A673 (cell line): ENCODE data around the gene TBC1D19.

Source experiments
- CTCF ChIP-seq: fragments of 300-800, 200-600 bp; sonication (generic); conservative IDR thresholded peaks from 2 replicates; pipeline ENCODE4 v1.5.1; 2017; ENCODE audit warnings: low read depth, mild to moderate bottlenecking, antibody characterized with exemption, low read length, moderate library complexity, mixed read lengths
- EZH2 ChIP-seq: fragments of 200-600 bp; sonication (generic); IDR thresholded peaks from 2 replicates; pipeline ENCODE4 v1.6.1; 2017; ENCODE audit warnings: borderline replicate concordance, low read depth, mild to moderate bottlenecking, mixed read lengths, antibody characterized with exemption, low read length; ENCODE audit not compliant: poor library complexity, severe bottlenecking

GRCh38 chr4:26751838-26752237, 168.0 kb downstream of the TBC1D19 start:
- TF ChIP-seq EZH2 (no peak), CTCF (no peak)
